ENCODE measurements around the gene CMTM7.
A peak's percentile ranks its signal among the peaks of the same experiment; 100 is the strongest.
"Not testable (repeated sequence)": the region's sequence is repeated elsewhere in the genome, so short reads cannot be mapped to it uniquely, and the experiment has no call there.

The CMTM7 gene

GRCh38 chr3:32460817-32461496, 69.3 kb downstream of the CMTM7 start:
- DNase-seq = not testable (repeated sequence)

DNA sequence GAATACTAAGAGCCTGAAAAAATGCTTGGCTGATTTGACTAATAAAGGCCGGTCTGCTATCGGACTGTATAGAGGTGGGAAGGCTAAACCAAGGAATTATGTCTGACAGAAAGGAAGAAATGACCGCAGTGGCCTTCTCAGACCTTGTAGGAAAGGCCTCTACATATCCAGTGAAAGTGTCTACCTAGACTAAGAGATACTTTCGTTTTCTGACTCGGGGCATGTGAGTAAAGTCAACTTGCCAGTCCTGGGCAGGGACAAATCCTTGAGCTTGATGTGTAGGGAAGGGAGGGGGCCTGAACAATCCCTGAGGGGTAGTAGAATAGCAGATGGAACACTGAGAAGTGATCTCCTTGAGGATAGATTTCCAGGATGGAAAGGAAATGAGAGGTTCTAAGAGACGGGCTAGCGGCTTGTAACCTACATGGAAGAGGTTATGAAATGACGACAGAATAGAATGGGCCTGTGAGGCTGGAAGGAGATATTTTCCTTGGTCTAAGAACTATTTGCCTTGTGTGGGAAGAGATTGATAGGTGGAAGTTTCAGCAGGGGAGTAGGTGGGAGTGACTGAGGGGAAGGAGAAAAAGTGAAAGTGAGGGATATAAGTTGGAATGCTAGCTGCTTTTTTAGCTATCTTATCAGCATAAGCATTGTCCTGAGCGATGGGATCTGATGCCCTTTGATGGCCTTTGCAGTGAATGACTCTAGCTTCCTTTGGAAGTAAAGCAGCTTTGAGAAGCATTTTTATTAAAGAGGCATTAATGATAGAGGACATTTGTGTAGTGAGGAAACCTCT, 70.7 kb downstream of the CMTM7 start:
- DNase-seq = not testable (repeated sequence)

DNA sequence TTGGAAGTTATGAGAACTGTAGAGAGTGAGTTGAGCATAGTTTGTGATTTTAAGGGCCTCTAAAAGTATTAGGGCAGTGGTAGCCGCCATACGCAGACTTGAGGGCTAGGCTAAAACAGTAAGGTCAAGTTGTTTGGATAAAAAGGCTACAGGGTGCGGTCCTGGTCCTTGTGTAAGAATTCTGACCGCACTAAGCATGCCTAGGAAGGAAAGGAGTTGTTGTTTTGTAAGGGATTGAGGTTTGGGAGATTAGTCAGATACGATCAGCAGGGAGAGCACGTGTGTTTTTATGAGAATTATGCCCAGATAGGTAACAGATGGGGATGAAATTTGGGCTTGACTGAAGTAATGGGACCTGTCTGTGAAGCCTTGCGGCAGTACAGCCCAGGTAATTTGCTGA, 71.8 kb downstream of the CMTM7 start:
- not testable (repeated sequence) for DNase-seq

DNA sequence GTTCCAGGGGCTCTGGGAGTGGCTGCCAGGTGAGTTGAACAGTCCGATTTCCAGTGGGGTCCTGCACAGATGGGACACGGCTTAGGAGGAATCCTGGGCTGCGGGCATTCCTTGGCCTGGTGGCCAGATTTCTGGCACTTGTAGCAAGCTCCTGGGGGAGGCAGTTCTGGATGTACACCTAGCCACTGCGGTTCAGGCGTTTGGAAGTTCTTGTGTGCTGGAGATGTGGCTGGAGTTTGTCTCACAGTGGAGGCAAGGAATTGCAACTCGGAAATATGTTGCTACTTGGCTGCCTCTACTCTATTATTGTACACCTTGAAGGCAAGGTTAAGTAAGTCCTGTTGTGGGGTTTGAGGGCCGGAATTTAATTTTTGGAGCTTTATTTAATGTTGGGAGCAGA, 73.1 kb downstream of the CMTM7 start:
- DNase-seq = not testable (repeated sequence)

DNA sequence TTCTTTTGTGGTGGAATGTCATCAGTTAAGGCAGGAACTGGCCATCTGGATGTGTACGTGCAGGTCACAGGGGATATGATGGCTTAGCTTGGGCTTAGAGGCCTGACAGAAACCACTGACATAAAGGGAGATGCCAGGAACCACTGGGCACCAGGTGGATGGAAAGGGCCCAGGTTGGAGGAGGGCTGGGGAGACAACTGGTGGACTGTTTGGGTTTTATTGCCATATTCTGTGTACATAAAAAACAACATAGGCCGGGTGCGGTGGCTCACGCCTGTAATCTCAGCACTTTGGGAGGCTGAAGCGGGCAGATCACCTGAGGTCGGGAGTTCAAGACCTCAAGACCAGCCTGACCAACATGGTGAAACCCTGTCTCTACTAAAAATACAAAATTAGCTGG, 75.2 kb downstream of the CMTM7 start:
- not testable (repeated sequence) for DNase-seq

DNA sequence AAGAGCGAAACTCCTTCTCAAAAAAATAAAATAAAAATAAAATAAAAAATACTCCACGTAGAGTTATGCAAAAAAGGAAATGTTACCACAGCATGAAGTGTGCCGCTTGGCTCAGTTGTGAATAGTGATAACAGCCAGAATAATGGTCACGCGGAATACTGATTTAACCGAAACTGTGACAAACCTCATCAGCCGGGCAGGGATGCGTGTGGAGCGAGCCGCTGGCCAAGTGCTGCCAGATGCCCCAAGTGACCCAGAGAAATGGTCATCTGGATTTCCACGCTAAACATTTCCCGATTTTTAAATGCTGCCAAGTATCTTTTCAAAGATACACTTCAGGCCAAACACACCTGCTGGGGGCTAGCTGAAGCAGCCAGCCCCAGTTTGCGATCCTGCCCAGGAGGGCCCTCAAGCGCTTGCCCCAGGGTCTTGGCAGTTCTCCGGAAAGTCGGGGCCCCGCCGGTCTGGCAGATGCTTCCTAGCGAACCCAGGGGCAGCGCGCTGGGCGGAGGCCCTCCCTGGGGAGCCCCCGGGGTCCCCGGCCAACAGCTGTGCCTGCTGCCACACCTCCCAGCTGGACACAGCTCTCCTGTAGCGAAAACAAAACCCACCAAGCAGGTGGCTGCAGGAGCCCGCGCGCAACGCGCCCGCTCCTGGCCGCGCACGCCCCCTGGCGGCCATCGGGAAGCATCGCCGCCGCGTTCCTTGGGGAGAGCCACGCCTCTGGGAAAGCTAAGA, 75.8 kb downstream of the CMTM7 start:
- peak; percentile 79 for DNase-seq

- no peak for DNase-seq
Observed at GRCh38 chr3:32469151-32469874, 77.7 kb downstream of the CMTM7 start.

- DNase-seq = no peak
Observed at GRCh38 chr3:32470362-32470761, 78.7 kb downstream of the CMTM7 start.

GRCh38 chr3:32471246-32471645, 79.6 kb downstream of the CMTM7 start:
- no peak for DNase-seq

DNA sequence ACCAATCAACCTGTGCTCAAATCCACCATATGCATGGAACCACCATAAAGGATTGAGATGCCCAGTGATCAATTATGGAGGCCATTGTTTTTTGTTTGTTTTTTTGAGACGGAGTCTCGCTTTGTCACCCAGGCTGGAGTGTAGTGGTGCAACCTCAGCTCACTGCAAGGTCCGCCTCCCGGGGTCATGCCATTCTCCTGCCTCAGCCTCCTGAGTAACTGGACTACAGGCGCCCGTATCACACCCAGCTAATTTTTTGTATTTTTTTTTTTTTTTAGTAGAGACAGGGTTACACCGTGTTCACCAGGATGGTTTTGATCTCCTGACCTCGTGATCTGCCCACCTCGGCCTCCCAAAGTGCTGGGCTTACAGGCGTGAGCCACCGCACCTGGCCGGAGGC, 80.5 kb downstream of the CMTM7 start:
- not testable (repeated sequence) for DNase-seq

DNA sequence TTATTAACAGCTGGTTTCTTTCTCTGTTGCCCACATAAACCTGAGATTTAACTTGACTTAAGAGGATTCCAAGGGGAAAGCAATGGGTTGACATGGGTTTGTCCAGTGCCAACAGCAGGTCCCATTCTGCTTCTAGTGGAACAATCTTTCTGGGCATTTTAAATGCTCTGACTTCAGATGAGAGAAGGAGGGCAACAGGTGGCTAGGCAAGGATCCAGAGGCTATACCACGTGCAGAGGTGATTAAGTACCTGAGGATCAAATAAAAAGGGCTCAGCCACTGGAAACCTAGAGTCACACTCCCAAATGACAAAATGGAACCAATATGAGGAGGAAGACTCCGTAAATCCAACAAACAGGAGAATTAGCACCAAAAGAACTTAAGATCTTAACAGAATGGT, 82.5 kb downstream of the CMTM7 start:
- DNase-seq = no peak

- no peak for DNase-seq
Observed at GRCh38 chr3:32480604-32481003, 89.0 kb downstream of the CMTM7 start.

DNA sequence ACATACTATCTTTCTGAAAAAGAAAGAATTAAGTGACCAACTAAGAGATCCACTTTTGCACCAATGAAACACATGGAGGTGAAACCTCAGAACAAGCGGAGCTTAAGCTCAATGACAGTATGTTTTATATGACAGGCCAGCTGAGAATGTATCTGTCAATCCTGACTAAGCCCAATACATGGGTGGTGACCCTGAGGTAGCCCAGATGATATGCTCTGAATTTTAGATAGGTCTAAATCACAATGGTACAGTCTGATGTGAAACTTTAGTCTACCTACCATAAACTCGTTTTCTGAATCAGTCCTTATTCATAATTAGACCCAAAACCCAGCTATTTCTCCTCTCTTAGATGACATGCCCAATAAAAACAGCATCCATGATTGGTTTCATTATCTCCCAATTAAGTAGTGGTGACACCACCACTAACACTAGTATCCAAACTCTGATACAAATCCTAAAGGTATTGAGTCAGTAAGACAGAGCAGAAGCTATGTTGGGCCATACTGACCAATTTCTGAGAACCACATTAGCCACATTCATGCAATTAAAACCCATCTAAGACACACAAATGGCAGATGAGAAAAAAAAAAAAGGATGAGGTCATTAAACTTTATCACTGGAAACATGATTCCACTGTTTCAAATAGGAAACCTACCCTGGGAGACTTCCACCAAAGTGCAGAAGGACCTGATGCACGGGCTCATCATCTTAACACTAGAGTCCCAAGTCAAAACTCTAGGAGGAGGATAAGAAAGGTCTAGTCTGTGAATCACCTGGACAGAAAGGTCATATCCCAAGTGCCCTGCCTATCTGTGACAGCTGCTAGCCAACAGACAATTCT, 90.4 kb downstream of the CMTM7 start:
- DNase-seq = no peak

DNA sequence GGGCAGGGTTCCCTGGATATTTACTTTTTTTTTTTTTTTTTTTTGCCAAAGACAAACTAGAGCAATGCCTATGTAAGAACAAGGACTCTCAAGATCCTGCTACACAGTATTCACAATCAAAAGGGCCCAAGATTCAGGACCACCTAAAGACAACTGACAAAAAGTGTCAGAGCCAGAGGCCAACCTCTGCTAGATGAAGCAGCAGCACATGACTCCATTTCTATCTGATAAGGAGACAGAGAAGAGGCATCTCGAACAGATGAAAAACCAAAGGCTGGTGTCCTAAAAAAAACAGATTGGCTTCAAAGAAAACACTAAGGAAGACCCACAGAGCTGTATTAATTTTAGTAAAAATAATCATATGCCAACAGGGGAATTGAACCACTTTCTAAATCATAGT, 91.0 kb downstream of the CMTM7 start:
- no peak for DNase-seq

DNA sequence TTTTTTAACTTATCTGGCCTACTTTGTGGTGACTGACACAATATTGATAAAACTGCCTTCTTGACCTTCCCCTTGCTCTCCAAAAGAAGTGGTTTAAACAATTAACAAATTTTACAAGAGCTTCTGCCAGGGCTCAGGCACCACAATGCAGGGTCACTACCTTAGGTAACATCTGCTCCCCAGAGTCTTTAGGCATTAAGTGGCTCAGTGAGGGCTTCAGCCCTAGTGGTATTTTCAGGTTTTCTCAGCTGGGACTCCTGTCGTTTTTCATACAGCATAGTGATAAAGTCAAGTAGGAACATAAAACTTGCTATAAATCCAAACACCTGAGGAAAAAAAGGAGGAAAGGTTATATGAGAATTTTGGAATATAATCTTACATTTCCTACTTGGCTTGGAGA, 92.1 kb downstream of the CMTM7 start:
- no peak for DNase-seq

- DNase-seq = no peak
Observed at GRCh38 chr3:32484436-32484835, 92.8 kb downstream of the CMTM7 start.

DNA sequence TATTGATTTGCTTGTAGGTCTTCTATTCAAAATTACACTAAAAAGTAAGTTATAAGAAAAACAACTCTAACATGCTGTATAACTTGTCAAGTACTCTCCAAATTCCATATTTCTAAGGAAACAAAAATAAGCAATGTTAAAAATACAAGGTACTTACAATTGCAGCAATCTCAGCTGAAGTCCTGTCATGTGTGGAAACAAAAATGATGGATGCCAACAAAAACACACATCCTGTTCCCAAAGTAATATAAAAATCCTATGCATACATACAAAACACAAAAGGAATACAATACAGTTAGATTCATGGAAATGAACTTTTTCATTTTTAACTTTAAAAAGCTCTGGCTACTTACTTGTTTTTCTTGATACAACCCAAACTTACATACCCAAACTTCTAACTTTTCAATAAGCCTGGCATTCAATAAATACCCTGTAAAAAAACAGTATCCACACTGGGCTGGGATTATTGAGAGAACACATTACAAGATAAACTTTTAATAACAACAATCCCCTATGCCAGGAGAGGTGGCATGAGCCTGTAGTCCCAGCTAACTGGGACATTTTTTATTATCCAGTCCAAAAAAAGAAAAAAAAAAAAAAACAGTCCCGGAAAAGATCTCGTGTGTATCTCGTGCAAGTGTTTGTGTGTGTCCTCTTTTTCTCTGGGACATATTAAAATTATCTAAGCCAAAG, 96.3 kb downstream of the CMTM7 start:
- no peak for DNase-seq

- no peak for DNase-seq
Observed at GRCh38 chr3:32488474-32489008, 96.9 kb downstream of the CMTM7 start.

DNA sequence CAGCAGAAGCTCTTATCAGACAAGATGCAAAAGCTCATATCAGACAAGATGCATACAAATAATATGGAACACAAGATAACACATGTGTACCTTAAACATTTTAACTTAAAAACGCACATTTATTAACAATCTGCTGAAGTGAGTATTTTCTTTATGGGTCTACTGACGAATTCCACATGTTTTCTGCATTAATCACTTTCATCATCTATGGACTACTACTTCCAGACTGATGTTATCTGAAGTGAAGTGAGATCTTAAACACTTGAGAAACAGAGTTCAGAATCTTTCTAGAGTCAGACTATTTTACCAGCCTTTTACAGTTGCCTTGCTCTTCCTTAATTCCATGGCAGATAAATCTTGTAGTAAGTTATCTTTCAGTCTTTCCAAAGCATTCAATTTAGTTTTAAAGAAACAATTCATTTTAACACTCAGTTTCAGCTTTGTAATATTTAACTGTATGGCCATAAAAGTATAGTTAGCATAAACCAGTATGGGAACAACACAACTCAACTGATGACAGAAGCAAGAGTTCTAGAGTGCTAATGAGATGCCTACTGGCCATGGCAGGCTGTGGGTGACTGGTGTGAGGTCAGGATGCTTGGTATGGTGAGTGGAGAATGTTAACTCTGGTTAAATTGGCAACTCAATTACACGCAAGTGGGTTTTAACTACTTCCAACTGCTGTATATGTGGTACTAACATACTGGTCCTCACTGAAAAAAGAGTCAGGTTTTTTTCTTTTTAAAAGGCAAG, 101.2 kb downstream of the CMTM7 start:
- no peak for DNase-seq

Data from activated naive CD4-positive, alpha-beta T cell treated with Interleukin-2 at 50 U/mL for 16 hours (primary cell).